ENCODE measurements around the gene TRIP13.
"Not testable (repeated sequence)": the region's sequence is repeated elsewhere in the genome, so short reads cannot be mapped to it uniquely, and the experiment has no call there.

Gene TRIP13

DNA sequence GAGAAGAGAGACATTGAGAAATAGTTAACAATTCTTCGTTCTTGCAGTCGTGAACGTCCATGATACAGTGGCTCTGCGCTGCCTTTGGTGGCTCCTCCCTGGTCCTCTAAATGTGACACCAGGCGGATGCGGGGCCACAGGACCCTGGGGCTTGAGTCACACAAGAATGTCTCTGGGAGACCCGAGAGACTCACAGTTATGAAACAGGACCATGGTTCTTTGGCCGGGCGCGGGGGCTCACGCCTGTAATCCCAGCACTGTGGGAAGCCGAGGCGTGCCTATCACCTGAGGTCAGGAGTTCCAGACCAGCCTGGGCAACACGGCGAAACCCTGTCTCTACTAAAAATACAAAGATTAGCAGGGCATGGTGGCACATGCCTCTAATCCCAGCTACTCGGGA is 41.1 kb upstream of the TRIP13 start (continued):
- no peak for TF ChIP-seq ZNF138 (tag by site-specific recombination; IDR thresholded peaks at IDR 0.05; ENCODE audit: borderline replicate concordance)

DNA sequence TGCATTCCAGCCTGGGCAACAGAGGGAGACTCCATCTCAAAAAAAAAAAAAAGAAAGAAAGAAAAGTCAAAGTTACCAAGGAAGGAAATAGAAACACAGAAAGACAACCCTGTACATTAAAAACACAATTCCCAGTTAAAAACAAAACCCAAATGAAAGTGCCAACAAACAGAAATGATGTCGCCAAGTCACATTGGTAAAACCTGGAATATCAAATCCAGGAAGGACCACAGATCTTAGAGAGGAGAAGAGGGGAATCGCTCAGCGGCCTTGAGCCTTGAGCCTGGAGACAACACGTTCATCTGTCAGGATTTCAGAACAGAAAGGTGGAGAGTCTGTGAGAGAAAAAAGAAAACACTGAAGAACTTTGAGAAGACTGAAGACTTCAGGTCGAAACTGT is 40.7 kb upstream of the TRIP13 start:
- POLR2A ChIA-PET = no interaction called here
- Histone ChIP-seq H3K9me3 (ENCODE audit: control insufficient read depth, insufficient read depth, low read depth, low read length) (no peaks in the 10 kb centered on the region), H3K4me1 (ENCODE audit: control insufficient read depth, insufficient read depth, low read length) (no peaks in the 10 kb centered on the region), H3K27ac (ENCODE audit: extremely low read depth, low read depth, low read length) (no peak overlapping the region), H3K36me3 (ENCODE audit: control insufficient read depth in 2 of 2, insufficient read depth in 1 of 2, low read length in 2 of 2) (no peaks in the 10 kb centered on the region; a peak in 1 of 3 replicates), H3K4me3 (ENCODE audit: low read depth, low read length) (no peak overlapping the region)
- CTCF ChIA-PET = no interaction called here
- TF ChIP-seq ZNF239 (tag by site-specific recombination; IDR thresholded peaks at IDR 0.05) = no peak
- TF ChIP-seq PRDM1 (tag by site-specific recombination; IDR thresholded peaks at IDR 0.05) = peak; percentile 47; the same call in 1 of the 2 replicates
- TF ChIP-seq HOXC10 (CRISPR knock-in tag; IDR thresholded peaks at IDR 0.05) = no peak
- peak; percentile 47; the same call in 1 of the 2 replicates for TF ChIP-seq ZBTB17 (tag by site-specific recombination; IDR thresholded peaks at IDR 0.05)
- TF ChIP-seq, protein P1, sequence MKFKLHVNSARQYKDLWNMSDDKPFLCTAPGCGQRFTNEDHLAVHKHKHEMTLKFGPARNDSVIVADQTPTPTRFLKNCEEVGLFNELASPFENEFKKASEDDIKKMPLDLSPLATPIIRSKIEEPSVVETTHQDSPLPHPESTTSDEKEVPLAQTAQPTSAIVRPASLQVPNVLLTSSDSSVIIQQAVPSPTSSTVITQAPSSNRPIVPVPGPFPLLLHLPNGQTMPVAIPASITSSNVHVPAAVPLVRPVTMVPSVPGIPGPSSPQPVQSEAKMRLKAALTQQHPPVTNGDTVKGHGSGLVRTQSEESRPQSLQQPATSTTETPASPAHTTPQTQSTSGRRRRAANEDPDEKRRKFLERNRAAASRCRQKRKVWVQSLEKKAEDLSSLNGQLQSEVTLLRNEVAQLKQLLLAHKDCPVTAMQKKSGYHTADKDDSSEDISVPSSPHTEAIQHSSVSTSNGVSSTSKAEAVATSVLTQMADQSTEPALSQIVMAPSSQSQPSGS (tag by site-specific recombination; IDR thresholded peaks at IDR 0.05; ENCODE audit: low read depth) = peak; percentile 64; the same call in 1 of the 2 replicates

GRCh38 chr5:852431-853401 is 40.0 kb upstream of the TRIP13 start:
- CTCF ChIA-PET = no interaction called here
- no peak overlapping the region for H3K4me3 ChIP-seq (ENCODE audit: low read depth, low read length)
- H3K36me3 ChIP-seq (ENCODE audit: control insufficient read depth in 2 of 2, insufficient read depth in 1 of 2, low read length in 2 of 2) = no peaks in the 10 kb centered on the region; a peak in 1 of 3 replicates
- no peak overlapping the region for H3K27ac ChIP-seq (ENCODE audit: extremely low read depth, low read depth, low read length)
- no peak for TF ChIP-seq ZNF324 (tag by site-specific recombination; IDR thresholded peaks at IDR 0.05)
- peak; percentile 30; the same call in 1 of the 2 replicates for TF ChIP-seq GLIS2 (tag by site-specific recombination; IDR thresholded peaks at IDR 0.05)
- POLR2A ChIA-PET = no interaction called here
- H3K9me3 ChIP-seq (ENCODE audit: control insufficient read depth, insufficient read depth, low read depth, low read length) = no peaks in the 10 kb centered on the region
- H3K4me1 ChIP-seq (ENCODE audit: control insufficient read depth, insufficient read depth, low read length) = no peaks in the 10 kb centered on the region

DNA sequence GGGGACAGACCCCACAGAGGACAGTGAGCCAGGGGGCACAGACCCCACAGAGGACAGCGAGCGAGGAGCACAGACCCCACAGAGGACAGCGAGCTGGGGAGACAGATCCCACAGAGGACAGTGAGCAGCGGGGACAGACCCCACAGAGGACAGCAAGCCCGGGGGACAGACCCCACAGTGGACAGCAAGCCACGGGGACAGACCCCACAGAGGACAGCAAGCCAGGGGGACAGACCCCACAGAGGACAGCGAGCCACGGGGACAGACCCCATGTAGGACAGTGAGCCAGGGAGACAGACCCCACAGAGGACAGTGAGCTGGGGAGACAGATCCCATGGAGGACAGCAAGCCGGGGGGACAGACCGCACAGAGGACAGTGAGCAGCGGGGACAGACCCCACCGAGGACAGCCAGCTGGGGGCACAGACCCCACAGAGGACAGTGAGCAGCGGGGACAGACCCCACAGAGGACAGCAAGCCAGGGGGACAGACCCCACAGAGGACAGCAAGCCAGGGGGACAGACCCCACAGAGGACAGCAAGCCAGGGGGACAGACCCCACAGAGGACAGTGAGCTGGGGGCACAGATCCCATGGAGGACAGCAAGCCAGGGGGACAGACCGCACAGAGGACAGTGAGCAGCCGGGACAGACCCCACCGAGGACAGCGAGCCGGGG is 39.1 kb upstream of the TRIP13 start:
- H3K4me3 ChIP-seq (ENCODE audit: low read depth, low read length); H3K36me3 ChIP-seq (ENCODE audit: control insufficient read depth in 2 of 2, insufficient read depth in 1 of 2, low read length in 2 of 2); H3K27ac ChIP-seq (ENCODE audit: extremely low read depth, low read depth, low read length); H3K4me1 ChIP-seq (ENCODE audit: control insufficient read depth, insufficient read depth, low read length); CTCF ChIA-PET; POLR2A ChIA-PET; H3K9me3 ChIP-seq (ENCODE audit: control insufficient read depth, insufficient read depth, low read depth, low read length): not testable (repeated sequence)
- TF ChIP-seq GLIS2 (tag by site-specific recombination; IDR thresholded peaks at IDR 0.05) = 0 out of 2 replicates have a peak, but pooled peaks have one; percentile 11

DNA sequence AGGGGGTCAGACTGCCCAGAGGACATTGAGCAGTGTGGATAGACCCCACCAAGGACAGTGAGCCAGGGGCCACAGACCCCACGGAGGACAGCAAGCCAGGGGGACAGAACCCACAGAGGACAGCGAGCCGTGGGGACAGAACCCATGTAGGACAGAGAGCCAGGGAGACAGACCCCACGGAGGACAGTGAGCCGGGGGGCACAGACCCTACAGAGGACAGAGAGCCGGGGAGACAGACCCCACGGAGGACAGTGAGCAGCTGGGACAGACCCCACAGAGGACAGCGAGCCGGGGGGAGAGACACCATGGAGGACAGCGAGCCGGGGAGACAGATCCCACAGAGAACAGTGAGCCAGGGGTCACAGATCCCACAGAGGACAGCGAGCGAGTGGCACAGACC is 38.5 kb upstream of the TRIP13 start:
- Histone ChIP-seq H3K4me3 (ENCODE audit: low read depth, low read length) (no peak overlapping the region), H3K27ac (ENCODE audit: extremely low read depth, low read depth, low read length) (no peak overlapping the region), H3K9me3 (ENCODE audit: control insufficient read depth, insufficient read depth, low read depth, low read length) (no peaks in the 10 kb centered on the region), H3K36me3 (ENCODE audit: control insufficient read depth in 2 of 2, insufficient read depth in 1 of 2, low read length in 2 of 2) (no peaks in the 10 kb centered on the region; a peak in 1 of 3 replicates), H3K4me1 (ENCODE audit: control insufficient read depth, insufficient read depth, low read length) (no peaks in the 10 kb centered on the region)
- ChIA-PET POLR2A (no interaction called here), CTCF (no interaction called here)
- peak; percentile 11; the same call in 1 of the 2 replicates for TF ChIP-seq GLIS1 (tag by site-specific recombination; IDR thresholded peaks at IDR 0.05)
- TF ChIP-seq, protein P2, sequence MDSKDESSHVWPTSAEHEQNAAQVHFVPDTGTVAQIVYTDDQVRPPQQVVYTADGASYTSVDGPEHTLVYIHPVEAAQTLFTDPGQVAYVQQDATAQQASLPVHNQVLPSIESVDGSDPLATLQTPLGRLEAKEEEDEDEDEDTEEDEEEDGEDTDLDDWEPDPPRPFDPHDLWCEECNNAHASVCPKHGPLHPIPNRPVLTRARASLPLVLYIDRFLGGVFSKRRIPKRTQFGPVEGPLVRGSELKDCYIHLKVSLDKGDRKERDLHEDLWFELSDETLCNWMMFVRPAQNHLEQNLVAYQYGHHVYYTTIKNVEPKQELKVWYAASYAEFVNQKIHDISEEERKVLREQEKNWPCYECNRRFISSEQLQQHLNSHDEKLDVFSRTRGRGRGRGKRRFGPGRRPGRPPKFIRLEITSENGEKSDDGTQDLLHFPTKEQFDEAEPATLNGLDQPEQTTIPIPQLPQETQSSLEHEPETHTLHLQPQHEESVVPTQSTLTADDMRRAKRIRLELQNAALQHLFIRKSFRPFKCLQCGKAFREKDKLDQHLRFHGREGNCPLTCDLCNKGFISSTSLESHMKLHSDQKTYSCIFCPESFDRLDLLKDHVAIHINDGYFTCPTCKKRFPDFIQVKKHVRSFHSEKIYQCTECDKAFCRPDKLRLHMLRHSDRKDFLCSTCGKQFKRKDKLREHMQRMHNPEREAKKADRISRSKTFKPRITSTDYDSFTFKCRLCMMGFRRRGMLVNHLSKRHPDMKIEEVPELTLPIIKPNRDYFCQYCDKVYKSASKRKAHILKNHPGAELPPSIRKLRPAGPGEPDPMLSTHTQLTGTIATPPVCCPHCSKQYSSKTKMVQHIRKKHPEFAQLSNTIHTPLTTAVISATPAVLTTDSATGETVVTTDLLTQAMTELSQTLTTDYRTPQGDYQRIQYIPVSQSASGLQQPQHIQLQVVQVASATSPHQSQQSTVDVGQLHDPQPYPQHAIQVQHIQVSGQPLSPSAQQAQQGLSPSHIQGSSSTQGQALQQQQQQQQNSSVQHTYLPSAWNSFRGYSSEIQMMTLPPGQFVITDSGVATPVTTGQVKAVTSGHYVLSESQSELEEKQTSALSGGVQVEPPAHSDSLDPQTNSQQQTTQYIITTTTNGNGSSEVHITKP (tag by site-specific recombination; IDR thresholded peaks at IDR 0.05) = no peak
- no peak for TF ChIP-seq ZNF549 (tag by site-specific recombination; IDR thresholded peaks at IDR 0.05)

Measured in HEK293 (cell line).